PC-9 (cell line): ENCODE results near the gene SLCO4A1. TPM values are rescaled to one million over a fixed set of nuclear protein-coding genes. Genes with fewer than 3 reads are reported as not detected.

Source experiments
- BruUV-seq: library from RNA; stranded (reverse); fragments of 400-500 nt; replicated peaks from 2 replicates; lab custom pipeline; 2021; lab: Mats Ljungman, UMichigan
- CTCF ChIA-PET: fragments of 300-600 bp; sonication (Branson Sonifier 250); formaldehyde crosslinking; loops from one replicate; lab custom pipeline; 2022; ENCODE audit warnings: antibody characterized with exemption; lab: Charles Lee
- POLR2A ChIA-PET: fragments of 300-600 bp; sonication (Branson Sonifier 250); formaldehyde crosslinking; loops from one replicate; lab custom pipeline; 2022; ENCODE audit warnings: antibody characterized with exemption; ENCODE audit not compliant: unreplicated experiment; lab: Charles Lee
- DNase-seq, 2 experiments: peaks; one replicate each; pipeline versions ENCODE4 v3.0.0 to v3.0.0-alpha.2; 2015 to 2022; ENCODE audit warnings: mixed read lengths in 1 of 2
- H2AFZ ChIP-seq: fragments of 200-600 bp; sonication (generic); 2 replicates; pipeline ENCODE4 v1.8.1; 2017; ENCODE audit warnings: antibody characterized with exemption
- H3F3A ChIP-seq: fragments of 200-600 bp; sonication (generic); 2 replicates; pipeline ENCODE4 v1.8.1; 2017; ENCODE audit warnings: antibody characterized with exemption, mild to moderate bottlenecking, low read depth; ENCODE audit not compliant: insufficient read depth
- H3K27ac ChIP-seq: fragments of 200-600 bp; sonication (generic); 2 replicates; pipeline ENCODE4 v1.6.1; 2016; ENCODE audit warnings: mixed run types
- H3K27me3 ChIP-seq: fragments of 200-600 bp; sonication (generic); 2 replicates; pipeline ENCODE4 v1.6.1; 2016; ENCODE audit warnings: low read depth, mixed run types; ENCODE audit not compliant: insufficient read depth
- H3K36me3 ChIP-seq: fragments of 200-600 bp; sonication (generic); 2 replicates; pipeline ENCODE4 v1.6.1; 2016; ENCODE audit warnings: low read depth, mixed run types
- H3K4me1 ChIP-seq: fragments of 200-600 bp; sonication (generic); replicated peaks from 2 replicates; pipeline ENCODE4 v1.6.1; 2016; ENCODE audit warnings: mixed run types; ENCODE audit not compliant: insufficient read depth
- H3K4me2 ChIP-seq: fragments of 200-600 bp; sonication (generic); 2 replicates; pipeline ENCODE4 v1.6.1; 2017; ENCODE audit warnings: mixed run types
- H3K4me3 ChIP-seq: fragments of 200-600 bp; sonication (generic); 2 replicates; pipeline ENCODE4 v1.6.1; 2016; ENCODE audit warnings: mixed run types
- H3K79me2 ChIP-seq: fragments of 200-600 bp; sonication (generic); 2 replicates; pipeline ENCODE4 v1.6.1; 2017; ENCODE audit warnings: low read depth, mixed run types
- H3K9me2 ChIP-seq: fragments of 200-600 bp; sonication (generic); 2 replicates; pipeline ENCODE4 v1.8.1; 2017; ENCODE audit warnings: mild to moderate bottlenecking; ENCODE audit not compliant: insufficient read depth
- H3K9me3 ChIP-seq: fragments of 200-600 bp; sonication (generic); 2 replicates; pipeline ENCODE4 v1.8.1; 2016; ENCODE audit warnings: low read depth; ENCODE audit not compliant: insufficient read depth
- H4K20me1 ChIP-seq: fragments of 200-600 bp; sonication (generic); 2 replicates; pipeline ENCODE4 v1.8.1; 2017; ENCODE audit not compliant: insufficient read depth
- CTCF ChIP-seq: fragments of 200-600 bp; sonication (generic); conservative IDR thresholded peaks from 2 replicates; pipeline ENCODE4 v1.6.1; 2017; ENCODE audit warnings: mixed run types, antibody characterized with exemption, mild to moderate bottlenecking, moderate library complexity
- EZH2 ChIP-seq: fragments of 200-600 bp; sonication (generic); IDR thresholded peaks from 2 replicates; pipeline ENCODE4 v1.8.0; 2017; ENCODE audit warnings: antibody characterized with exemption, low read depth
- intact Hi-C: fragments of 100-400 bp; cut with micrococcal nuclease; formaldehyde crosslinking; loops from one replicate; pipeline ENCODE4 v1.10.0; 2022; ENCODE audit not compliant: unreplicated experiment
- total RNA-seq: library from RNA; stranded (reverse); gene quantifications from 2 replicates; pipeline ENCODE4 v1.2.3, GENCODE V29; 2021

Gene SLCO4A1
- total RNA-seq, 1 experiment from 2014 or later, result 19.3 TPM

- ChIA-PET CTCF (interaction anchor here (0.7 kb wide), 1 partner anchor 80 kb away, joined by 3 read pairs; no protein-coding TSS in a partner anchor), POLR2A (no interaction called here)
- BruUV-seq, result no TSS peak
- Histone ChIP-seq H3K4me3 (no peak overlapping the region), H3F3A (peaks cover 6% of the 10 kb centered on the region; the same call in 1 of the 2 replicates), H2AFZ (no peak overlapping the region), H3K79me2 (no peaks in the 10 kb centered on the region), H3K4me1 (0 out of 2 replicates have a peak, but pooled peaks cover 7% of the 10 kb centered on the region), H3K27me3 (peaks cover 15% of the 10 kb centered on the region; the same call in 1 of the 2 replicates), H3K9me3 (no peaks in the 10 kb centered on the region), H3K9me2 (no peaks in the 10 kb centered on the region), H3K36me3 (no peaks in the 10 kb centered on the region), H4K20me1 (no peaks in the 10 kb centered on the region), H3K4me2 (no peak overlapping the region), H3K27ac (no peak overlapping the region)
- intact Hi-C loops, result loop anchor here (5.0 kb wide), 1 partner anchor 103 kb away; no protein-coding TSS in a partner anchor
- DNase-seq, result peak in 1 of 2 experiments; percentile 47
- TF ChIP-seq EZH2 (no peak), CTCF (peak; percentile 51)
Measured at GRCh38 chr20:62688855-62689460, 46.7 kb downstream of the SLCO4A1 start.

GRCh38 chr20:62689861-62690260 is 47.6 kb downstream of the SLCO4A1 start:
- Histone ChIP-seq H3K4me2 (no peak overlapping the region), H3K79me2 (no peaks in the 10 kb centered on the region), H3K27me3 (peaks cover 16% of the 10 kb centered on the region; the same call in 1 of the 2 replicates), H3K4me1 (0 out of 2 replicates have a peak, but pooled peaks cover 7% of the 10 kb centered on the region), H3K36me3 (no peaks in the 10 kb centered on the region), H2AFZ (no peak overlapping the region), H3K4me3 (no peak overlapping the region), H3K9me2 (no peaks in the 10 kb centered on the region), H4K20me1 (no peaks in the 10 kb centered on the region), H3F3A (peaks cover 6% of the 10 kb centered on the region; the same call in 1 of the 2 replicates), H3K27ac (no peak overlapping the region), H3K9me3 (no peaks in the 10 kb centered on the region)
- DNase-seq, result no peak
- no TSS peak for BruUV-seq
- no peak for TF ChIP-seq EZH2
- no peak for TF ChIP-seq CTCF
- ChIA-PET POLR2A (no interaction called here), CTCF (no interaction called here)
- intact Hi-C loops, result loop anchor here (5.0 kb wide), 1 partner anchor 102 kb away; no protein-coding TSS in a partner anchor

GRCh38 chr20:62690261-62690820 is 48.0 kb downstream of the SLCO4A1 start:
- Histone ChIP-seq H3K4me1 (0 out of 2 replicates have a peak, but pooled peaks cover 7% of the 10 kb centered on the region), H3K9me3 (no peaks in the 10 kb centered on the region), H3K27ac (no peak overlapping the region), H3K79me2 (no peaks in the 10 kb centered on the region), H3K9me2 (no peaks in the 10 kb centered on the region), H3K36me3 (no peaks in the 10 kb centered on the region), H3K27me3 (peaks cover 16% of the 10 kb centered on the region; the same call in 1 of the 2 replicates), H3K4me2 (no peak overlapping the region), H4K20me1 (no peaks in the 10 kb centered on the region), H3F3A (peaks cover 6% of the 10 kb centered on the region; the same call in 1 of the 2 replicates), H2AFZ (no peak overlapping the region), H3K4me3 (no peak overlapping the region)
- POLR2A ChIA-PET, result no interaction called here
- CTCF ChIA-PET, result no interaction called here
- TF ChIP-seq CTCF (no peak), EZH2 (no peak)
- intact Hi-C loops, result no loop called here
- BruUV-seq, result no TSS peak
- no peak for DNase-seq
